GM23338 (cell line): ENCODE data around the gene PVR. TPM values are rescaled to one million over a fixed set of nuclear protein-coding genes. Genes with fewer than 3 reads are reported as not detected.

Experiments used
- ATAC-seq: fragments of 200-7000 bp; cut with Tn5 transposase; 3 replicates; pipeline ENCODE4 v1.9.1; 2020
- DNase-seq: peaks from one replicate; pipeline ENCODE4 v3.0.0-alpha.2; 2015; ENCODE audit warnings: low spot score
- H2AFZ ChIP-seq: fragments of 200-600 bp; sonication (generic); 2 replicates; pipeline ENCODE4 v1.8.0; 2016; ENCODE audit warnings: antibody characterized with exemption, mild to moderate bottlenecking, moderate library complexity
- H3F3A ChIP-seq: fragments of 200-600 bp; sonication (generic); replicated peaks from 2 replicates; pipeline ENCODE4 v1.8.0; 2017; ENCODE audit warnings: antibody characterized with exemption, mixed run types, low read depth
- H3K27ac ChIP-seq: fragments of 200-600 bp; sonication (generic); 2 replicates; pipeline ENCODE4 v1.6.1; 2016; ENCODE audit warnings: low read depth
- H3K27me3 ChIP-seq: fragments of 200-600 bp; sonication (generic); 2 replicates; pipeline ENCODE4 v1.8.0; 2016; ENCODE audit warnings: mild to moderate bottlenecking, mixed run types, moderate library complexity; ENCODE audit not compliant: insufficient read depth
- H3K36me3 ChIP-seq: fragments of 200-600 bp; sonication (generic); 2 replicates; pipeline ENCODE4 v1.8.0; 2016; ENCODE audit warnings: mild to moderate bottlenecking; ENCODE audit not compliant: insufficient read depth
- H3K4me1 ChIP-seq: fragments of 200-600 bp; sonication (generic); 2 replicates; pipeline ENCODE4 v1.8.0; 2016; ENCODE audit warnings: mild to moderate bottlenecking, moderate library complexity; ENCODE audit not compliant: insufficient read depth
- H3K4me2 ChIP-seq: fragments of 200-600 bp; sonication (generic); 2 replicates; pipeline ENCODE4 v1.7.1; 2017; ENCODE audit warnings: mixed run types
- H3K4me3 ChIP-seq: fragments of 200-600 bp; sonication (generic); 2 replicates; pipeline ENCODE4 v1.6.1; 2016; ENCODE audit warnings: mixed run types
- H3K79me2 ChIP-seq: fragments of 200-600 bp; sonication (generic); replicated peaks from 2 replicates; pipeline ENCODE4 v1.8.0; 2017; ENCODE audit warnings: mild to moderate bottlenecking; ENCODE audit not compliant: insufficient read depth
- H3K9me2 ChIP-seq: fragments of 200-600 bp; sonication (generic); 2 replicates; pipeline ENCODE4 v1.8.0; 2017; ENCODE audit not compliant: insufficient read depth
- H4K20me1 ChIP-seq: fragments of 200-600 bp; sonication (generic); replicated peaks from 2 replicates; pipeline ENCODE4 v1.8.0; 2017; ENCODE audit warnings: mild to moderate bottlenecking; ENCODE audit not compliant: insufficient read depth
- H3K27ac Mint-ChIP-seq: 2 replicates; pipeline ENCODE4 v1.8.0; 2020; ENCODE audit warnings: inconsistent platforms, mild to moderate bottlenecking, moderate library complexity, mixed read lengths
- H3K27me3 Mint-ChIP-seq: 3 replicates; pipeline ENCODE4 v1.8.0; 2022; ENCODE audit warnings: low read depth, mild to moderate bottlenecking, moderate library complexity, mixed read lengths, inconsistent platforms; ENCODE audit not compliant: insufficient read depth, poor library complexity
- H3K36me3 Mint-ChIP-seq: 3 replicates; pipeline ENCODE4 v1.8.0; 2021; ENCODE audit warnings: low read depth, mild to moderate bottlenecking, inconsistent platforms, moderate library complexity, mixed read lengths
- H3K4me1 Mint-ChIP-seq: 3 replicates; pipeline ENCODE4 v1.8.0; 2020; ENCODE audit warnings: mild to moderate bottlenecking, inconsistent platforms, mixed read lengths
- H3K4me3 Mint-ChIP-seq: 3 replicates; pipeline ENCODE4 v1.8.0; 2021; ENCODE audit warnings: moderate library complexity, mild to moderate bottlenecking, inconsistent platforms, mixed read lengths
- H3K9me3 Mint-ChIP-seq: 3 replicates; pipeline ENCODE4 v1.8.0; 2020; ENCODE audit warnings: moderate library complexity, mild to moderate bottlenecking, inconsistent platforms, mixed read lengths
- CREB1 ChIP-seq: fragments of 250-450 bp; sonication (Bioruptor Pico); IDR thresholded peaks from 2 replicates; pipeline ENCODE4 v1.5.0; 2020; ENCODE audit warnings: low read depth, mild to moderate bottlenecking, moderate library complexity
- EZH2 ChIP-seq: fragments of 200-600 bp; sonication (generic); IDR thresholded peaks from one replicate; pipeline ENCODE4 v1.8.0; 2017; ENCODE audit warnings: antibody characterized with exemption, mild to moderate bottlenecking, low read depth; ENCODE audit not compliant: unreplicated experiment
- EZH2phosphoT487 ChIP-seq: fragments of 200-600 bp; sonication (generic); IDR thresholded peaks from one replicate; pipeline ENCODE4 v1.8.1; 2018; ENCODE audit warnings: antibody characterized with exemption; ENCODE audit not compliant: unreplicated experiment
- JUNB ChIP-seq: IDR thresholded peaks from one replicate; pipeline ENCODE4 v1.6.1; 2016; ENCODE audit warnings: antibody characterized with exemption; ENCODE audit not compliant: unreplicated experiment
- NANOG ChIP-seq: IDR thresholded peaks from 2 replicates; pipeline ENCODE4 v1.6.1; 2016; ENCODE audit warnings: antibody characterized with exemption, borderline replicate concordance
- POLR2AphosphoS5 ChIP-seq: IDR thresholded peaks from 2 replicates; pipeline ENCODE4 v1.6.1; 2016; ENCODE audit warnings: antibody characterized with exemption, low read depth
- STAT1 ChIP-seq: IDR thresholded peaks from one replicate; pipeline ENCODE4 v1.6.1; 2016; ENCODE audit warnings: antibody characterized with exemption; ENCODE audit not compliant: unreplicated experiment
- ZNF114 ChIP-seq: fragments of 250-450 bp; sonication (Bioruptor Pico); IDR thresholded peaks from 2 replicates; pipeline ENCODE4 v1.5.0; 2020; ENCODE audit warnings: mild to moderate bottlenecking, moderate library complexity
- ZNF331 ChIP-seq: fragments of 250-450 bp; sonication (Bioruptor Pico); IDR thresholded peaks from 2 replicates; pipeline ENCODE4 v1.5.0; 2020; ENCODE audit warnings: low read depth, mild to moderate bottlenecking, moderate library complexity
- polyA plus RNA-seq: library from polyadenylated mRNA; unstranded; fragments of >200 nt; fragmentation: Nextera tagmentation; extraction: Ambion mirVana; gene quantifications from 2 replicates; pipeline ENCODE4 v1.2.1, GENCODE V29; 2016
- total RNA-seq: library from RNA; depleted of rRNA; stranded (reverse); fragments of >200 nt; shearing (Covaris generic); gene quantifications from 2 replicates; pipeline ENCODE4 v1.2.3, GENCODE V29; 2014
- TF ChIP-seq, protein P1 (sequence below): fragments of 250-450 bp; sonication (Bioruptor Pico); IDR thresholded peaks from 2 replicates; pipeline ENCODE4 v1.5.0; 2020; ENCODE audit warnings: mild to moderate bottlenecking, moderate library complexity
- TF ChIP-seq, protein P2 (sequence below): IDR thresholded peaks from one replicate; pipeline ENCODE4 v1.6.1; 2018; ENCODE audit warnings: antibody characterized with exemption; ENCODE audit not compliant: unreplicated experiment
- TF ChIP-seq, protein P3 (sequence below): IDR thresholded peaks from 2 replicates; pipeline ENCODE4 v1.6.1; 2016; ENCODE audit warnings: antibody characterized with exemption
- TF ChIP-seq, protein P4 (sequence below), 2 experiments: fragments of 200-600 bp in 1 of 2; sonication (generic) in 1 of 2; conservative IDR thresholded peaks; 2 replicates each; pipeline versions ENCODE4 v1.5.1 to v1.6.1; 2016 to 2017; ENCODE audit warnings: antibody characterized with exemption in 2 of 2, low read depth in 2 of 2, mild to moderate bottlenecking in 2 of 2, moderate library complexity in 1 of 2

The PVR gene
- total and polyA plus RNA-seq, 2 experiments from 2014 or later: 4.8 to 19.0 TPM

DNA sequence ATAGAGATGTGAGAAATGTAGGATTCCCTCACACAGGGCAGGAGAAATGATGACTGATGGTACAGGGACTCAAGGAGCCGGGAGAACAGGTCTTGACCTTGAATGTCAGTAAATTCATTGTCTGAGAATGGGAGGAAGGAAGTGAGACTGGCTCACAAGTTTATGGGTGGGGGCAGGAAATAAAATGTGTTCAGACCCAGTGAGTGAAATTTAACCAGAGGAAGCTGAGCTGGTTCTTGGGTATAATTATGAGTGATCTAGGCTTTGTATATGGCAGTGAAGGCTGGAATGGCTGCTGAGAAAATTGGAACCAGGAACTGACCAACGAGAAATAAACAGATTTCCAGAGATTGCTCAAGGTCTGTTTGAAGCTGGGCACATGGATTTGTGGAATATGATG lies 36.7 kb upstream of the PVR start:
- Mint-ChIP-seq H3K36me3 (no peaks in the 10 kb centered on the region; the same call in 2 of the 3 replicates), H3K27ac (no peak overlapping the region), H3K9me3 (no peaks in the 10 kb centered on the region; the same call in 1 of the 3 replicates), H3K4me3 (no peak overlapping the region), H3K27me3 (peaks cover 3% of the 10 kb centered on the region), H3K4me1 (peaks cover 32% of the 10 kb centered on the region)
- no peak for ATAC-seq
- H3K27ac ChIP-seq: no peak overlapping the region
- H3F3A ChIP-seq: no peaks in the 10 kb centered on the region
- no peaks in the 10 kb centered on the region for H3K9me2 ChIP-seq
- peaks cover 39% of the 10 kb centered on the region for H3K4me1 ChIP-seq
- no peak overlapping the region for H3K4me3 ChIP-seq
- no peak overlapping the region for H3K4me2 ChIP-seq
- TF ChIP-seq NANOG (no peak), CREB1 (CRISPR knock-in tag) (no peak), POLR2AphosphoS5 (no peak), ZNF331 (CRISPR knock-in tag) (no peak), JUNB (no peak), EZH2phosphoT487 (no peak), ZNF114 (CRISPR knock-in tag) (no peak), EZH2 (no peak), STAT1 (no peak)
- TF ChIP-seq, protein P1, sequence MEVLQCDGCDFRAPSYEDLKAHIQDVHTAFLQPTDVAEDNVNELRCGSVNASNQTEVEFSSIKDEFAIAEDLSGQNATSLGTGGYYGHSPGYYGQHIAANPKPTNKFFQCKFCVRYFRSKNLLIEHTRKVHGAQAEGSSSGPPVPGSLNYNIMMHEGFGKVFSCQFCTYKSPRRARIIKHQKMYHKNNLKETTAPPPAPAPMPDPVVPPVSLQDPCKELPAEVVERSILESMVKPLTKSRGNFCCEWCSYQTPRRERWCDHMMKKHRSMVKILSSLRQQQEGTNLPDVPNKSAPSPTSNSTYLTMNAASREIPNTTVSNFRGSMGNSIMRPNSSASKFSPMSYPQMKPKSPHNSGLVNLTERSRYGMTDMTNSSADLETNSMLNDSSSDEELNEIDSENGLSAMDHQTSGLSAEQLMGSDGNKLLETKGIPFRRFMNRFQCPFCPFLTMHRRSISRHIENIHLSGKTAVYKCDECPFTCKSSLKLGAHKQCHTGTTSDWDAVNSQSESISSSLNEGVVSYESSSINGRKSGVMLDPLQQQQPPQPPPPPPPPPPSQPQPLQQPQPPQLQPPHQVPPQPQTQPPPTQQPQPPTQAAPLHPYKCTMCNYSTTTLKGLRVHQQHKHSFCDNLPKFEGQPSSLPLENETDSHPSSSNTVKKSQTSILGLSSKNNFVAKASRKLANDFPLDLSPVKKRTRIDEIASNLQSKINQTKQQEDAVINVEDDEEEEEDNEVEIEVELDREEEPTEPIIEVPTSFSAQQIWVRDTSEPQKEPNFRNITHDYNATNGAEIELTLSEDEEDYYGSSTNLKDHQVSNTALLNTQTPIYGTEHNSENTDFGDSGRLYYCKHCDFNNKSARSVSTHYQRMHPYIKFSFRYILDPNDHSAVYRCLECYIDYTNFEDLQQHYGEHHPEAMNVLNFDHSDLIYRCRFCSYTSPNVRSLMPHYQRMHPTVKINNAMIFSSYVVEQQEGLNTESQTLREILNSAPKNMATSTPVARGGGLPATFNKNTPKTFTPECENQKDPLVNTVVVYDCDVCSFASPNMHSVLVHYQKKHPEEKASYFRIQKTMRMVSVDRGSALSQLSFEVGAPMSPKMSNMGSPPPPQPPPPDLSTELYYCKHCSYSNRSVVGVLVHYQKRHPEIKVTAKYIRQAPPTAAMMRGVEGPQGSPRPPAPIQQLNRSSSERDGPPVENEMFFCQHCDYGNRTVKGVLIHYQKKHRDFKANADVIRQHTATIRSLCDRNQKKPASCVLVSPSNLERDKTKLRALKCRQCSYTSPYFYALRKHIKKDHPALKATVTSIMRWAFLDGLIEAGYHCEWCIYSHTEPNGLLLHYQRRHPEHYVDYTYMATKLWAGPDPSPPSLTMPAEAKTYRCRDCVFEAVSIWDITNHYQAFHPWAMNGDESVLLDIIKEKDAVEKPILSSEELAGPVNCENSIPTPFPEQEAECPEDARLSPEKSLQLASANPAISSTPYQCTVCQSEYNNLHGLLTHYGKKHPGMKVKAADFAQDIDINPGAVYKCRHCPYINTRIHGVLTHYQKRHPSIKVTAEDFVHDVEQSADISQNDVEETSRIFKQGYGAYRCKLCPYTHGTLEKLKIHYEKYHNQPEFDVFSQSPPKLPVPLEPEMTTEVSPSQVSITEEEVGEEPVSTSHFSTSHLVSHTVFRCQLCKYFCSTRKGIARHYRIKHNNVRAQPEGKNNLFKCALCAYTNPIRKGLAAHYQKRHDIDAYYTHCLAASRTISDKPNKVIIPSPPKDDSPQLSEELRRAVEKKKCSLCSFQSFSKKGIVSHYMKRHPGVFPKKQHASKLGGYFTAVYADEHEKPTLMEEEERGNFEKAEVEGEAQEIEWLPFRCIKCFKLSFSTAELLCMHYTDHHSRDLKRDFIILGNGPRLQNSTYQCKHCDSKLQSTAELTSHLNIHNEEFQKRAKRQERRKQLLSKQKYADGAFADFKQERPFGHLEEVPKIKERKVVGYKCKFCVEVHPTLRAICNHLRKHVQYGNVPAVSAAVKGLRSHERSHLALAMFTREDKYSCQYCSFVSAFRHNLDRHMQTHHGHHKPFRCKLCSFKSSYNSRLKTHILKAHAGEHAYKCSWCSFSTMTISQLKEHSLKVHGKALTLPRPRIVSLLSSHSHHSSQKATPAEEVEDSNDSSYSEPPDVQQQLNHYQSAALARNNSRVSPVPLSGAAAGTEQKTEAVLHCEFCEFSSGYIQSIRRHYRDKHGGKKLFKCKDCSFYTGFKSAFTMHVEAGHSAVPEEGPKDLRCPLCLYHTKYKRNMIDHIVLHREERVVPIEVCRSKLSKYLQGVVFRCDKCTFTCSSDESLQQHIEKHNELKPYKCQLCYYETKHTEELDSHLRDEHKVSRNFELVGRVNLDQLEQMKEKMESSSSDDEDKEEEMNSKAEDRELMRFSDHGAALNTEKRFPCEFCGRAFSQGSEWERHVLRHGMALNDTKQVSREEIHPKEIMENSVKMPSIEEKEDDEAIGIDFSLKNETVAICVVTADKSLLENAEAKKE (CRISPR knock-in tag): no peak
- TF ChIP-seq, protein P2, sequence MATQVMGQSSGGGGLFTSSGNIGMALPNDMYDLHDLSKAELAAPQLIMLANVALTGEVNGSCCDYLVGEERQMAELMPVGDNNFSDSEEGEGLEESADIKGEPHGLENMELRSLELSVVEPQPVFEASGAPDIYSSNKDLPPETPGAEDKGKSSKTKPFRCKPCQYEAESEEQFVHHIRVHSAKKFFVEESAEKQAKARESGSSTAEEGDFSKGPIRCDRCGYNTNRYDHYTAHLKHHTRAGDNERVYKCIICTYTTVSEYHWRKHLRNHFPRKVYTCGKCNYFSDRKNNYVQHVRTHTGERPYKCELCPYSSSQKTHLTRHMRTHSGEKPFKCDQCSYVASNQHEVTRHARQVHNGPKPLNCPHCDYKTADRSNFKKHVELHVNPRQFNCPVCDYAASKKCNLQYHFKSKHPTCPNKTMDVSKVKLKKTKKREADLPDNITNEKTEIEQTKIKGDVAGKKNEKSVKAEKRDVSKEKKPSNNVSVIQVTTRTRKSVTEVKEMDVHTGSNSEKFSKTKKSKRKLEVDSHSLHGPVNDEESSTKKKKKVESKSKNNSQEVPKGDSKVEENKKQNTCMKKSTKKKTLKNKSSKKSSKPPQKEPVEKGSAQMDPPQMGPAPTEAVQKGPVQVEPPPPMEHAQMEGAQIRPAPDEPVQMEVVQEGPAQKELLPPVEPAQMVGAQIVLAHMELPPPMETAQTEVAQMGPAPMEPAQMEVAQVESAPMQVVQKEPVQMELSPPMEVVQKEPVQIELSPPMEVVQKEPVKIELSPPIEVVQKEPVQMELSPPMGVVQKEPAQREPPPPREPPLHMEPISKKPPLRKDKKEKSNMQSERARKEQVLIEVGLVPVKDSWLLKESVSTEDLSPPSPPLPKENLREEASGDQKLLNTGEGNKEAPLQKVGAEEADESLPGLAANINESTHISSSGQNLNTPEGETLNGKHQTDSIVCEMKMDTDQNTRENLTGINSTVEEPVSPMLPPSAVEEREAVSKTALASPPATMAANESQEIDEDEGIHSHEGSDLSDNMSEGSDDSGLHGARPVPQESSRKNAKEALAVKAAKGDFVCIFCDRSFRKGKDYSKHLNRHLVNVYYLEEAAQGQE: no peak
- TF ChIP-seq, protein P3, sequence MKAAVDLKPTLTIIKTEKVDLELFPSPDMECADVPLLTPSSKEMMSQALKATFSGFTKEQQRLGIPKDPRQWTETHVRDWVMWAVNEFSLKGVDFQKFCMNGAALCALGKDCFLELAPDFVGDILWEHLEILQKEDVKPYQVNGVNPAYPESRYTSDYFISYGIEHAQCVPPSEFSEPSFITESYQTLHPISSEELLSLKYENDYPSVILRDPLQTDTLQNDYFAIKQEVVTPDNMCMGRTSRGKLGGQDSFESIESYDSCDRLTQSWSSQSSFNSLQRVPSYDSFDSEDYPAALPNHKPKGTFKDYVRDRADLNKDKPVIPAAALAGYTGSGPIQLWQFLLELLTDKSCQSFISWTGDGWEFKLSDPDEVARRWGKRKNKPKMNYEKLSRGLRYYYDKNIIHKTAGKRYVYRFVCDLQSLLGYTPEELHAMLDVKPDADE: no peak
- TF ChIP-seq, protein P4, sequence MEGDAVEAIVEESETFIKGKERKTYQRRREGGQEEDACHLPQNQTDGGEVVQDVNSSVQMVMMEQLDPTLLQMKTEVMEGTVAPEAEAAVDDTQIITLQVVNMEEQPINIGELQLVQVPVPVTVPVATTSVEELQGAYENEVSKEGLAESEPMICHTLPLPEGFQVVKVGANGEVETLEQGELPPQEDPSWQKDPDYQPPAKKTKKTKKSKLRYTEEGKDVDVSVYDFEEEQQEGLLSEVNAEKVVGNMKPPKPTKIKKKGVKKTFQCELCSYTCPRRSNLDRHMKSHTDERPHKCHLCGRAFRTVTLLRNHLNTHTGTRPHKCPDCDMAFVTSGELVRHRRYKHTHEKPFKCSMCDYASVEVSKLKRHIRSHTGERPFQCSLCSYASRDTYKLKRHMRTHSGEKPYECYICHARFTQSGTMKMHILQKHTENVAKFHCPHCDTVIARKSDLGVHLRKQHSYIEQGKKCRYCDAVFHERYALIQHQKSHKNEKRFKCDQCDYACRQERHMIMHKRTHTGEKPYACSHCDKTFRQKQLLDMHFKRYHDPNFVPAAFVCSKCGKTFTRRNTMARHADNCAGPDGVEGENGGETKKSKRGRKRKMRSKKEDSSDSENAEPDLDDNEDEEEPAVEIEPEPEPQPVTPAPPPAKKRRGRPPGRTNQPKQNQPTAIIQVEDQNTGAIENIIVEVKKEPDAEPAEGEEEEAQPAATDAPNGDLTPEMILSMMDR (conservative IDR thresholded peaks at IDR 0.05; ENCODE audit: low read depth in 2 of 2): no peak
- no peak for DNase-seq
- no peaks in the 10 kb centered on the region for H3K79me2 ChIP-seq
- H4K20me1 ChIP-seq: no peaks in the 10 kb centered on the region
- no peak overlapping the region for H2AFZ ChIP-seq
- H3K27me3 ChIP-seq: no peaks in the 10 kb centered on the region
- H3K36me3 ChIP-seq: no peaks in the 10 kb centered on the region
